HL-60/S4 (cell line): Measurements from ENCODE around the gene NUP133.

Experiments used
- in situ Hi-C: fragments of 300-500 bp; cut with MboI; formaldehyde crosslinking; loops from 2 replicates; pipeline ENCODE4 v1.14.3; 2022; ENCODE audit warnings: low sequenced_read_pairs

NUP133 gene

GRCh38 chr1:229456016-229456415 is 52.1 kb downstream of the NUP133 start:
- in situ Hi-C loops = no loop called here

- in situ Hi-C loops = no loop called here
These were observed 54.1 kb downstream of the NUP133 start for GRCh38 chr1:229454056-229454455.

GRCh38 chr1:229452956-229453801 is 55.0 kb downstream of the NUP133 start:
- in situ Hi-C loops = no loop called here

- in situ Hi-C loops = no loop called here
These were observed 59.3 kb downstream of the NUP133 start for GRCh38 chr1:229448845-229449244.

GRCh38 chr1:229448354-229448753 is 59.8 kb downstream of the NUP133 start:
- in situ Hi-C loops = no loop called here

- in situ Hi-C loops = no loop called here
These were observed 60.3 kb downstream of the NUP133 start for GRCh38 chr1:229447809-229448252.

- in situ Hi-C loops = no loop called here
These were observed 62.3 kb downstream of the NUP133 start for GRCh38 chr1:229445828-229446227.

- in situ Hi-C loops = no loop called here
These were observed 67.1 kb downstream of the NUP133 start for GRCh38 chr1:229440851-229441537.

- in situ Hi-C loops = no loop called here
These were observed 70.1 kb downstream of the NUP133 start for GRCh38 chr1:229438021-229438420.

GRCh38 chr1:229437443-229437842 is 70.7 kb downstream of the NUP133 start:
- in situ Hi-C loops = no loop called here

- in situ Hi-C loops = no loop called here
These were observed 71.9 kb downstream of the NUP133 start for GRCh38 chr1:229436201-229436600.

- in situ Hi-C loops = no loop called here
These were observed 73.5 kb downstream of the NUP133 start for GRCh38 chr1:229434641-229435051.

- in situ Hi-C loops = no loop called here
These were observed 74.0 kb downstream of the NUP133 start, which contains the start of gene ACTA1 for GRCh38 chr1:229434005-229434640. Gene ACTA1, minus strand, starts transcription at chr1:229434094. Its CDS starts 979 bp downstream, at chr1:229433115.

- in situ Hi-C loops = no loop called here
These were observed 74.7 kb downstream of the NUP133 start for GRCh38 chr1:229433364-229434004.

- in situ Hi-C loops = no loop called here
These were observed 75.2 kb downstream of the NUP133 start for GRCh38 chr1:229432905-229433304.

- in situ Hi-C loops = no loop called here
These were observed 76.1 kb downstream of the NUP133 start for GRCh38 chr1:229432116-229432461.

- in situ Hi-C loops = no loop called here
These were observed 76.6 kb downstream of the NUP133 start for GRCh38 chr1:229431284-229432115.

GRCh38 chr1:229430761-229431283 is 77.3 kb downstream of the NUP133 start:
- in situ Hi-C loops = no loop called here

GRCh38 chr1:229428256-229428655 is 79.9 kb downstream of the NUP133 start:
- in situ Hi-C loops = no loop called here

GRCh38 chr1:229427572-229427971 is 80.6 kb downstream of the NUP133 start:
- in situ Hi-C loops = no loop called here
